Erythroblast (primary cell): Measurements from ENCODE around the gene IL18RAP.

Experiments used
- DNase-seq, 2 experiments: peaks; one replicate each; lab custom pipeline; 2025; lab: John Stamatoyannopoulos, UW
- GATA1 ChIP-seq: IDR thresholded peaks from 2 replicates; pipeline ENCODE4 v1.6.1; 2011; ENCODE audit warnings: low read depth, mild to moderate bottlenecking, control low read depth, low read length, moderate library complexity
- POLR2A ChIP-seq: IDR thresholded peaks from 2 replicates; pipeline ENCODE4 v1.6.1; 2011; ENCODE audit warnings: mild to moderate bottlenecking, low read length

IL18RAP gene

GRCh38 chr2:102399499-102400141 is 23.3 kb upstream of the IL18RAP start:
- DNase-seq, result no peak
- TF ChIP-seq GATA1 (no peak), POLR2A (no peak)

- no peak for DNase-seq
- TF ChIP-seq GATA1 (no peak), POLR2A (no peak)
These were observed 21.5 kb upstream of the IL18RAP start for GRCh38 chr2:102401456-102401855.

- TF ChIP-seq POLR2A (no peak), GATA1 (no peak)
- DNase-seq, result no peak
These were observed 21.1 kb upstream of the IL18RAP start for GRCh38 chr2:102401865-102402264.

GRCh38 chr2:102410952-102411351 is 12.0 kb upstream of the IL18RAP start:
- peak; percentile 19 to 37 for DNase-seq
- no peak for TF ChIP-seq POLR2A
- no peak for TF ChIP-seq GATA1

- DNase-seq, result no peak
- TF ChIP-seq GATA1, result no peak
- no peak for TF ChIP-seq POLR2A
These were observed 10.8 kb upstream of the IL18RAP start for GRCh38 chr2:102412199-102412598.

- TF ChIP-seq POLR2A, result no peak
- no peak for TF ChIP-seq GATA1
- no peak for DNase-seq
These were observed 5.0 kb upstream of the IL18RAP start for GRCh38 chr2:102417946-102418345.

- no peak for TF ChIP-seq GATA1
- TF ChIP-seq POLR2A, result no peak
- peak; percentile 61 to 69 for DNase-seq
These were observed 4.5 kb upstream of the IL18RAP start for GRCh38 chr2:102418421-102418961.

GRCh38 chr2:102420290-102420689 is 2.7 kb upstream of the IL18RAP start:
- TF ChIP-seq POLR2A (no peak), GATA1 (no peak)
- DNase-seq, result peak; percentile 80 to 90

GRCh38 chr2:102421890-102422759 is 835 bp upstream of the IL18RAP start:
- peak; percentile 71 to 90 for DNase-seq
- TF ChIP-seq POLR2A, result no peak
- no peak for TF ChIP-seq GATA1

- TF ChIP-seq POLR2A (no peak), GATA1 (no peak)
- no peak for DNase-seq
These were observed 408 bp downstream of the IL18RAP start for GRCh38 chr2:102423368-102423767.

GRCh38 chr2:102424754-102425153 is 1.8 kb downstream of the IL18RAP start:
- TF ChIP-seq POLR2A (no peak), GATA1 (no peak)
- no peak for DNase-seq

GRCh38 chr2:102425441-102426132 is 2.6 kb downstream of the IL18RAP start:
- DNase-seq, result no peak
- TF ChIP-seq POLR2A (no peak), GATA1 (no peak)

- no peak for DNase-seq
These were observed 4.3 kb downstream of the IL18RAP start for GRCh38 chr2:102427249-102427648.

GRCh38 chr2:102428573-102428972 is 5.6 kb downstream of the IL18RAP start:
- TF ChIP-seq POLR2A, result no peak
- no peak for TF ChIP-seq GATA1
- DNase-seq, result no peak

More at GRCh38 chr2:102427249-102427648, 4.3 kb downstream of the IL18RAP start:
- TF ChIP-seq GATA1 (no peak), POLR2A (no peak)
